Ovary (tissue), 9 donors: ENCODE measurements around the gene PTPRN2. TPM values are rescaled to one million over a fixed set of nuclear protein-coding genes. Genes with fewer than 3 reads are reported as not detected.

Experiments
- DNase-seq, 5 donors: peaks; one replicate each; pipeline ENCODE4 v3.0.0-alpha.2; 2019 to 2020
- H3K27ac ChIP-seq, 2 donors: fragments of 200-600 bp; one replicate each; pipeline versions ENCODE4 v1.5.1 to v1.8.0; 2019 to 2022
- H3K27me3 ChIP-seq: fragments of 200-600 bp; one replicate; pipeline ENCODE4 v1.8.0; 2022
- H3K36me3 ChIP-seq: fragments of 200-600 bp; sonication (generic); one replicate; pipeline ENCODE4 v1.5.1; 2019
- H3K4me1 ChIP-seq: one replicate; pipeline ENCODE4 v1.8.1; 2013; ENCODE audit warnings: mild to moderate bottlenecking, moderate library complexity; ENCODE audit not compliant: insufficient read depth
- H3K4me3 ChIP-seq: fragments of 200-600 bp; sonication (generic); one replicate; pipeline ENCODE4 v1.5.1; 2017
- H3K9me3 ChIP-seq, 2 donors: fragments of 200-600 bp in 1 of 2; sonication (generic) in 1 of 2; one replicate each; pipeline versions ENCODE4 v1.5.1 to v1.8.1; 2013 to 2019; ENCODE audit warnings: mild to moderate bottlenecking in 1 of 2, moderate library complexity in 1 of 2
- CTCF ChIP-seq, 3 donors: fragments of 450-650 bp in 2 of 3; fragments of 200-600 bp in 1 of 3; IDR thresholded peaks; one replicate each; pipeline versions ENCODE4 v1.5.1 to v1.8.0; 2016 to 2022; ENCODE audit warnings: antibody characterized with exemption in 3 of 3, mild to moderate bottlenecking in 1 of 3
- EP300 ChIP-seq: sonication (generic); formaldehyde crosslinking; IDR thresholded peaks from one replicate; pipeline ENCODE4 v1.6.1; 2017; ENCODE audit warnings: antibody characterized with exemption
- POLR2A ChIP-seq: fragments of 450-650 bp; IDR thresholded peaks from one replicate; pipeline ENCODE4 v1.6.1; 2017; ENCODE audit warnings: antibody characterized with exemption, mild to moderate bottlenecking, moderate library complexity
- WGBS, 3 donors: extraction: QIAGEN DNeasy Blood & Tissue Kit in 1 of 3; methylation state at CpG; one replicate each; pipeline versions ENCODE4 v1.1.5 to v1.1.7; 2013 to 2017; 5-methylcytosine and 5-hydroxymethylcytosine counted together
- intact Hi-C, 4 donors: fragments of 100-400 bp; cut with DNase I; formaldehyde crosslinking; loops; one replicate each; pipeline versions ENCODE4 v1.11.0 to v1.15.1; 2022 to 2023
- polyA plus RNA-seq, 2 donors: library from polyadenylated mRNA; stranded (reverse); fragments of 200-250 nt in 1 of 2; fragments of 350-450 nt in 1 of 2; fragmentation: Illumina TruSeq in 1 of 2; extraction: RNeasy Lipid Tissue Mini Kit (QIAGEN cat#74804) in 1 of 2; gene quantifications; one replicate each; pipeline ENCODE4 v1.2.3, GENCODE V29; 2013 to 2014
- total RNA-seq, 7 donors: library from RNA; depleted of rRNA in 2 of 7; stranded (reverse); fragments of >200 nt in 2 of 7; fragmentation: NEBNext Ultra II Directional in 3 of 7; extraction: Animal tissue kit (Norgen Biotek cat#: 25700) in 3 of 7; gene quantifications; one replicate each; pipeline versions ENCODE4 v1.1.0 to v1.2.4, GENCODE V29; 2016 to 2023
- donor health status: DM: no; HTN: no; CAD: no; lungs with moderate emphysema.
- donor health status: DM: no; HTN: no; CAD: no.
- donor health status: Bipolar disorder and iron deficiency.
- donor health status: DM: yes; HTN: yes; CAD: no.
- donor health status: DM: no; HTN: no; CAD: no.
- donor health status: DM: yes; HTN: yes; CAD: no.

Gene PTPRN2
- total and polyA plus RNA-seq, 9 donors: 3.5 to 11.1 (median 5.9) TPM

- H3K27ac ChIP-seq: no peak overlapping the region
- H3K9me3 ChIP-seq: peaks cover 0 to 3% of the 10 kb centered on the region in 2 donors
- intact Hi-C loops: no loop called here
- no peak for TF ChIP-seq EP300
- TF ChIP-seq POLR2A: no peak
- TF ChIP-seq CTCF (IDR thresholded peaks at IDR 0.05): no peak
- no peak overlapping the region for H3K4me3 ChIP-seq
- no peaks in the 10 kb centered on the region for H3K4me1 ChIP-seq
- H3K27me3 ChIP-seq: no peaks in the 10 kb centered on the region
- no peak for DNase-seq
- H3K36me3 ChIP-seq: no peaks in the 10 kb centered on the region
- 88 to 93% (median 88%) methylated on average over 34 of the region's 34 CpGs for WGBS, 3 donors
Observed at GRCh38 chr7:158143196-158144120, 444.2 kb downstream of the PTPRN2 start.

- no peak for TF ChIP-seq EP300
- TF ChIP-seq CTCF (IDR thresholded peaks at IDR 0.05): no peak
- TF ChIP-seq POLR2A: no peak
- Histone ChIP-seq H3K9me3 (peaks cover 0 to 3% of the 10 kb centered on the region in 2 donors), H3K27me3 (no peaks in the 10 kb centered on the region), H3K4me1 (no peaks in the 10 kb centered on the region), H3K4me3 (no peak overlapping the region), H3K27ac (no peak overlapping the region), H3K36me3 (no peaks in the 10 kb centered on the region)
- 66 to 89% (median 69%) methylated on average over 12 of the region's 12 CpGs for WGBS, 3 donors
- DNase-seq: no peak
- intact Hi-C loops: no loop called here
Observed at GRCh38 chr7:158142657-158143056, 445.0 kb downstream of the PTPRN2 start.

- TF ChIP-seq POLR2A (no peak), CTCF (IDR thresholded peaks at IDR 0.05) (no peak), EP300 (no peak)
Observed at GRCh38 chr7:158141806-158142518, 445.7 kb downstream of the PTPRN2 start.

GRCh38 chr7:158141221-158141582, 446.4 kb downstream of the PTPRN2 start:
- Histone ChIP-seq H3K36me3 (no peaks in the 10 kb centered on the region), H3K4me3 (no peak overlapping the region), H3K27ac (no peak overlapping the region), H3K9me3 (peaks cover 0 to 3% of the 10 kb centered on the region in 2 donors), H3K27me3 (no peaks in the 10 kb centered on the region), H3K4me1 (no peaks in the 10 kb centered on the region)
- DNase-seq: no peak
- intact Hi-C loops: no loop called here
- WGBS, 3 donors: 91 to 96% (median 92%) methylated on average over 17 of the region's 17 CpGs
- TF ChIP-seq EP300 (no peak), CTCF (IDR thresholded peaks at IDR 0.05) (no peak), POLR2A (no peak)

More at GRCh38 chr7:158141806-158142518, 445.7 kb downstream of the PTPRN2 start:
- Histone ChIP-seq H3K36me3 (no peaks in the 10 kb centered on the region), H3K27me3 (no peaks in the 10 kb centered on the region), H3K4me1 (no peaks in the 10 kb centered on the region), H3K4me3 (no peak overlapping the region), H3K9me3 (peaks cover 0 to 3% of the 10 kb centered on the region in 2 donors), H3K27ac (no peak overlapping the region)
- intact Hi-C loops: no loop called here
- WGBS, 3 donors: 82 to 86% (median 84%) methylated on average over 39 of the region's 39 CpGs
- no peak for DNase-seq
